GM13977 (cell line): Measurements from ENCODE around the gene CCN5.

Experiments
- DNase-seq: peaks from one replicate; pipeline ENCODE4 v3.0.0; 2012; ENCODE audit warnings: low spot score
- CTCF ChIP-seq: IDR thresholded peaks from 2 replicates; pipeline ENCODE4 v1.5.1; 2012; ENCODE audit warnings: mild to moderate bottlenecking, control low read depth; ENCODE audit not compliant: insufficient read depth; ENCODE audit errors: extremely low read depth, missing control alignments
- in situ Hi-C: fragments of 300-500 bp; cut with MboI; formaldehyde crosslinking; loops from one replicate; pipeline ENCODE4 v1.12.0; 2022; ENCODE audit warnings: low sequenced_read_pairs, low pct_unique_long_range_greater_than_20kb, mixed read lengths, inconsistent platforms; ENCODE audit not compliant: unreplicated experiment

Gene CCN5

DNA sequence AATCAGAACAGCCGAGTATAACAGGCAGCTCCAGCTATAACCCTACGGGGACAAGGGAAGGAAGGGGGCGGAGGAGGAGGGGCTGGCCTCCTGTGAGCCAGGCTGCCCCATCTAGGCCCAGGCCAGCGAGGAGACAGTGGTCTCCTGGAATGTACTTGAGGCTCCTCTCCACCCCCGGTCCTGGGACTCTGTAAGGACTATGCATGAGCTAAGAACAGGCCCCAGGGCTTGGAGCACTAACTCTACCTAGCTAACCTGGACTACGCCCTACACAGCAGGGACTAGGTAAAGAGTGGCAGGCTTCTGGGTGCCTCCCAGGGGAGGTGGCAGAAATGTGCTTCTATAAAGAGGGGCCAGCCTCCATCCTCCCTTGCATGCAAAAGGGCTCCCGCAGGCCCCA is 39.4 kb downstream of the CCN5 start:
- no peak for DNase-seq
- TF ChIP-seq CTCF: no peak
- in situ Hi-C loops: no loop called here

- no peak for DNase-seq
Observed at GRCh38 chr20:44756011-44756688, 41.0 kb downstream of the CCN5 start.

GRCh38 chr20:44756956-44757355 is 41.8 kb downstream of the CCN5 start:
- TF ChIP-seq CTCF: no peak
- no peak for DNase-seq
- in situ Hi-C loops: no loop called here

More at GRCh38 chr20:44756011-44756688, 41.0 kb downstream of the CCN5 start:
- no peak for TF ChIP-seq CTCF
- in situ Hi-C loops: no loop called here

GRCh38 chr20:44758247-44759101 is 43.3 kb downstream of the CCN5 start:
- no peak for DNase-seq

GRCh38 chr20:44759595-44759994 is 44.4 kb downstream of the CCN5 start:
- no peak for TF ChIP-seq CTCF
- in situ Hi-C loops: no loop called here

More at GRCh38 chr20:44758247-44759101, 43.3 kb downstream of the CCN5 start:
- TF ChIP-seq CTCF: no peak
- in situ Hi-C loops: no loop called here

DNA sequence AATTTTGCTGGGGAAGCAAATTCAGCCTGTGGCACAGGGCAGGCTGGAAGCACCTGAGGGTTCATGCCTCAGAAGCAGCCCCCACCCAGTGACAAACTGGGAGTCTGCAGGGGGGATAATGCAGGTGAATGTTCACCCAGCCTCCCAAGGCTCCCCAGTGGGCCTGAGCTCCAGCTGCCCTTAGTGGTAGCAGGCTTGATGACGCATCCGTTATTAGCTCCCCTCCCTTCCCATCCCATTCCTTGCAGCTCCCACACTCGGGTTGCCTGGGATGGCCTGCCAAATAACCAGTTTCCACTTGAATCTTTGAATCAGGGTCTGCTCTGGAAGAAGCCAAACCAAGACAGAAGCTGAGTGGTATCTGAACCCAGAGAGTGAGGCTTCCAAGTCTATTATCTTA is 46.3 kb downstream of the CCN5 start:
- in situ Hi-C loops: no loop called here
- no peak for DNase-seq
- no peak for TF ChIP-seq CTCF

More at GRCh38 chr20:44759595-44759994, 44.4 kb downstream of the CCN5 start:
- no peak for DNase-seq
